Ectodermal cell (in vitro differentiated cells): ENCODE measurements around the gene YKT6.
"Not testable (repeated sequence)": the region's sequence is repeated elsewhere in the genome, so short reads cannot be mapped to it uniquely, and the experiment has no call there.

Source experiments
- H3K27ac ChIP-seq: 2 replicates; pipeline ENCODE4 v1.7.0; 2013; ENCODE audit warnings: mild to moderate bottlenecking, low read depth, low read length; ENCODE audit not compliant: insufficient read depth, poor library complexity, severe bottlenecking
- H3K27me3 ChIP-seq: 2 replicates; pipeline ENCODE4 v1.7.0; 2013; ENCODE audit warnings: mild to moderate bottlenecking, low read length; ENCODE audit not compliant: insufficient read depth, control insufficient read depth, poor library complexity, severe bottlenecking
- H3K36me3 ChIP-seq: one replicate; pipeline ENCODE4 v1.7.0; 2013; ENCODE audit warnings: low read length; ENCODE audit not compliant: control insufficient read depth, insufficient read depth
- H3K4me1 ChIP-seq: one replicate; pipeline ENCODE4 v1.7.0; 2013; ENCODE audit warnings: low read length; ENCODE audit not compliant: control insufficient read depth, insufficient read depth
- H3K4me3 ChIP-seq: 2 replicates; pipeline ENCODE4 v1.7.0; 2013; ENCODE audit warnings: low read depth, low read length, control low read depth; ENCODE audit not compliant: insufficient read depth
- H3K9me3 ChIP-seq: 2 replicates; pipeline ENCODE4 v1.7.0; 2013; ENCODE audit warnings: mild to moderate bottlenecking, low read length, moderate library complexity; ENCODE audit not compliant: control insufficient read depth
- WGBS, 2 experiments: methylation state at CpG; one replicate each; pipeline ENCODE4 v1.1.7; 2013; ENCODE audit warnings: missing lambda C conversion rate in 2 of 2; 5-methylcytosine and 5-hydroxymethylcytosine counted together

The YKT6 gene

GRCh38 chr7:44172803-44173424, 27.9 kb upstream of the YKT6 start:
- H3K36me3 ChIP-seq: no peaks in the 10 kb centered on the region
- WGBS, 2 experiments: 94 to 100% methylated on average over 6 of the region's 6 CpGs
- H3K4me3 ChIP-seq: no peak overlapping the region
- no peak overlapping the region for H3K27ac ChIP-seq
- peaks cover 7% of the 10 kb centered on the region for H3K4me1 ChIP-seq
- H3K9me3 ChIP-seq: no peaks in the 10 kb centered on the region
- no peaks in the 10 kb centered on the region for H3K27me3 ChIP-seq

- Histone ChIP-seq H3K36me3 (no peaks in the 10 kb centered on the region), H3K4me1 (peaks cover 7% of the 10 kb centered on the region), H3K27ac (no peak overlapping the region), H3K4me3 (no peak overlapping the region), H3K27me3 (no peaks in the 10 kb centered on the region), H3K9me3 (no peaks in the 10 kb centered on the region)
- 88 to 89% methylated on average over 3 of the region's 3 CpGs for whole genome bisulfite sequencing, 2 experiments
Measured at GRCh38 chr7:44173911-44174693, 26.7 kb upstream of the YKT6 start.

DNA sequence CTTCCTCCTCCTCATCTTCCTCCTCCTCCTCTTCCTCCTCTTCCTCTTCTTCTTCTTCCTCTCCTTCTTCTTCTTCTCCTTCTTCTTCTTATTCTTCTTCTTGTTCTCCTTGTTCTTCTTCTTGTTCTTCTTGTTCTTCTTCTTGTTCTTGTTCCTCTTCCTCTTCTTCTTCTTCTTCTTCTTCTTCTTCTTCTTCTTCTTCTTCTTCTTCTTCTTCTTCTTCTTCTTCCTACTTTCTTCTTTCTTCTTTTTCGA, 26.2 kb upstream of the YKT6 start:
- not testable (repeated sequence) for H3K27me3 ChIP-seq, H3K27ac ChIP-seq, H3K36me3 ChIP-seq, H3K4me3 ChIP-seq, H3K4me1 ChIP-seq, H3K9me3 ChIP-seq
- WGBS, 2 experiments: 89 to 95% methylated on average over 1 of the region's 1 CpG

DNA sequence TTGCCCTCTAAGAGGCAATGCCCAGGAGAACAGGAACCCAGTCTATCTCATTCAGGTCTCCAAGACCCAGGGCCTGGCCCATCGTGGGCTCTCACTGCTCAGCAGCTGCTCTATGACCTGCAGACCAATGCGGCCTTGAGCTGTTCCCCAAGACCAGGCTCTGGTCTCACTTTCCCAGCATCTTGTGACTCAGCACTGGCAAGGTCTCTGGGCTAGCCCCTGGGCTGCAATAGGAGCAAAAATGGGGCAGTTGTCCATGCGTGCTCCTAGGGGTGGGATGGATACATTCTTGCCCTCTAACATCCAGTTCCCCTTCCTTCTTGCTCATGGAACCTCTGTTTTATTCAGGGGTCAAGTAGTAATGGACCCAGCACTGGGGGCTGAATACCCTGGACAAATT, 25.0 kb upstream of the YKT6 start:
- no peak overlapping the region for H3K27ac ChIP-seq
- H3K4me1 ChIP-seq: peaks cover 7% of the 10 kb centered on the region
- H3K9me3 ChIP-seq: no peaks in the 10 kb centered on the region
- H3K36me3 ChIP-seq: no peaks in the 10 kb centered on the region
- 91 to 96% methylated on average over 3 of the region's 3 CpGs for WGBS, 2 experiments
- no peak overlapping the region for H3K4me3 ChIP-seq
- H3K27me3 ChIP-seq: no peaks in the 10 kb centered on the region

- no peak overlapping the region for H3K4me3 ChIP-seq
- 90% methylated on average over 7 of the region's 7 CpGs for WGBS, 2 experiments
- H3K27me3 ChIP-seq: no peaks in the 10 kb centered on the region
- H3K9me3 ChIP-seq: no peaks in the 10 kb centered on the region
- H3K36me3 ChIP-seq: no peaks in the 10 kb centered on the region
- H3K4me1 ChIP-seq: peaks cover 7% of the 10 kb centered on the region
- H3K27ac ChIP-seq: no peak overlapping the region
Measured at GRCh38 chr7:44176486-44176885, 24.3 kb upstream of the YKT6 start.

DNA sequence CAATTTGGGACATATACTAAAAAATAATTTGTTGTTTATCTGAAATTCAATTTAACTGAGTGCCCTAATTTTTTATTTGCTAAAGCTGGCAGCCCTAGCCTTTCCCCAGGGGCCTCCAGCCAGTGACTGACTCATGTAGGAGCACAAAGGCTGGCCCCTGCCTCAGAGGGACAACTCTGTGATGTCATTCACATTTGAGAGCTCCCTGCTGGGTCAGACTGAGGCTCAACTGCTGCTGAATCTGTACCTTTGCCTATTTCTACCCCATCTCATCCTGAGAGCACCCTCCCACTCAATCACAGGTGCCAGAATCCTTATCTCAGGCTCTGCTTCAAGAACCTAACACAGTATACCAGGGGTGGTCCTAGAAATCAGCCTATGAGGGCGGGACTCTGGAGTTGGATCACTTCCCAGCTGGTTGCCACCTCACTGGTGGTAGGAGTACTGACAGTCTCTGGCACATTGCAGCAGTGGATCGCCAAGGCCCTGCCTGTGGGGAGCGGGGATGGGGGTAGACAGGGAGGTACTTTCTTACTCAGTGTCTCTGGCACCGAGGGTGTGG, 23.1 kb upstream of the YKT6 start:
- Histone ChIP-seq H3K4me1 (peaks cover 7% of the 10 kb centered on the region), H3K27me3 (no peaks in the 10 kb centered on the region), H3K4me3 (no peak overlapping the region), H3K36me3 (no peaks in the 10 kb centered on the region), H3K27ac (no peak overlapping the region), H3K9me3 (no peaks in the 10 kb centered on the region)
- 82 to 84% methylated on average over 4 of the region's 4 CpGs for WGBS, 2 experiments

GRCh38 chr7:44180631-44181030, 20.1 kb upstream of the YKT6 start:
- WGBS, 2 experiments: 83 to 93% methylated on average over 3 of the region's 3 CpGs
- no peaks in the 10 kb centered on the region for H3K27me3 ChIP-seq
- no peak overlapping the region for H3K27ac ChIP-seq
- H3K9me3 ChIP-seq: no peaks in the 10 kb centered on the region
- H3K4me3 ChIP-seq: no peak overlapping the region
- H3K4me1 ChIP-seq: peaks cover 16% of the 10 kb centered on the region
- H3K36me3 ChIP-seq: no peaks in the 10 kb centered on the region

GRCh38 chr7:44182827-44183226, 18.0 kb upstream of the YKT6 start:
- H3K27me3 ChIP-seq: no peaks in the 10 kb centered on the region
- 84 to 86% methylated on average over 5 of the region's 5 CpGs for WGBS, 2 experiments
- no peaks in the 10 kb centered on the region for H3K9me3 ChIP-seq
- peaks cover 10% of the 10 kb centered on the region for H3K4me1 ChIP-seq
- H3K4me3 ChIP-seq: no peak overlapping the region
- no peaks in the 10 kb centered on the region for H3K36me3 ChIP-seq
- no peak overlapping the region for H3K27ac ChIP-seq

GRCh38 chr7:44183386-44183785, 17.4 kb upstream of the YKT6 start:
- peaks cover 10% of the 10 kb centered on the region for H3K4me1 ChIP-seq
- WGBS, 2 experiments: 78 to 87% methylated on average over 2 of the region's 2 CpGs

GRCh38 chr7:44184206-44184872, 16.4 kb upstream of the YKT6 start:
- Histone ChIP-seq H3K36me3 (no peaks in the 10 kb centered on the region), H3K4me1 (peaks cover 10% of the 10 kb centered on the region), H3K27me3 (no peaks in the 10 kb centered on the region), H3K27ac (no peak overlapping the region), H3K9me3 (no peaks in the 10 kb centered on the region), H3K4me3 (no peak overlapping the region)
- WGBS, 2 experiments: 77 to 78% methylated on average over 15 of the region's 16 CpGs

More at GRCh38 chr7:44183386-44183785, 17.4 kb upstream of the YKT6 start:
- H3K9me3 ChIP-seq: no peaks in the 10 kb centered on the region
- H3K27me3 ChIP-seq: no peaks in the 10 kb centered on the region
- no peak overlapping the region for H3K4me3 ChIP-seq
- H3K36me3 ChIP-seq: no peaks in the 10 kb centered on the region
- no peak overlapping the region for H3K27ac ChIP-seq
